Measurements from ENCODE around the gene MAP4K4. TPM values are rescaled to one million over a fixed set of nuclear protein-coding genes. Genes with fewer than 3 reads are reported as not detected.

The MAP4K4 gene
- total and polyA plus RNA-seq, 2 experiments from 2014 or later = 20.3 to 115 TPM

DNA sequence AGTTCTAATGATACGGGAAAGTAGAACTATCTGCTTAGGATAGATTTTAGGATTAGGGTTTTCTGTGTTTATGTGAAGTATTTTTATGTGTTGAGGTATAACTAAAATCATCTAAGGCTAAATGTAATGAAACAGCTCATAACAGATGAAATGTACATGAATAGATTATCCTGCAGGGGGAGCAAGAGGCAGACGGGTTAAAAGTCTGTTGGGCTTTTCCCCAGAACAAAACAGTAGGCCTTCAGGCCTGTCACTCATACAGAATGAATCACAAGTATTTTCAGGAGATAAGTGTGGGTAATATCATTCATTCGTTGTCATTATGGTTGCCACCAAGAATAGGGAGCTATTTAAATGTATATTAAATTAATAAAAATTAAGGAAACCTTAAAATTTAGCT lies 186.4 kb downstream of the MAP4K4 start:
- no peak overlapping the region for H3K4me3 ChIP-seq
- DNase-seq = peak; percentile 78
- H3K36me3 ChIP-seq (ENCODE audit: low read depth) = peaks cover 62% of the 10 kb centered on the region
- no peaks in the 10 kb centered on the region for H3K27me3 ChIP-seq (replicated peaks; ENCODE audit: insufficient read depth)
- peaks cover 81% of the 10 kb centered on the region for H3K79me2 ChIP-seq (ENCODE audit: insufficient read depth)
- no peak overlapping the region for H3K9ac ChIP-seq
- TF ChIP-seq EZH2phosphoT487 (IDR thresholded peaks at IDR 0.05; ENCODE audit: insufficient read depth, low read depth) = no peak
- TF ChIP-seq EZH2 (IDR thresholded peaks at IDR 0.05; ENCODE audit: insufficient read depth, poor library complexity, severe bottlenecking) = no peak
- peaks cover 8% of the 10 kb centered on the region; the same call in 1 of the 2 replicates for H4K20me1 ChIP-seq (ENCODE audit: insufficient read depth)
- in situ Hi-C loops (cut with MboI) = loop anchor here (10.0 kb wide), 1 partner anchor 361 kb away; no protein-coding TSS in a partner anchor
- H3K4me2 ChIP-seq (ENCODE audit: unreplicated experiment) = no peak overlapping the region
- H3K4me1 ChIP-seq (ENCODE audit: insufficient read depth) = peaks cover 40% of the 10 kb centered on the region
- no peaks in the 10 kb centered on the region for H3K9me2 ChIP-seq (ENCODE audit: insufficient read depth)
- H3K27ac ChIP-seq = peak overlapping the region; percentile 0
- H3K9me3 ChIP-seq (ENCODE audit: low read depth) = no peaks in the 10 kb centered on the region
- H2AFZ ChIP-seq = no peak overlapping the region
- 22 to 36% methylated on average over 3 of the region's 3 CpGs for WGBS, 2 experiments (ENCODE audit: low coverage in 1 of 2, low lambda C conversion rate in 2 of 2, missing lambda C conversion rate in 2 of 2)
- H3F3A ChIP-seq (ENCODE audit: insufficient read depth) = peaks cover 72% of the 10 kb centered on the region

DNA sequence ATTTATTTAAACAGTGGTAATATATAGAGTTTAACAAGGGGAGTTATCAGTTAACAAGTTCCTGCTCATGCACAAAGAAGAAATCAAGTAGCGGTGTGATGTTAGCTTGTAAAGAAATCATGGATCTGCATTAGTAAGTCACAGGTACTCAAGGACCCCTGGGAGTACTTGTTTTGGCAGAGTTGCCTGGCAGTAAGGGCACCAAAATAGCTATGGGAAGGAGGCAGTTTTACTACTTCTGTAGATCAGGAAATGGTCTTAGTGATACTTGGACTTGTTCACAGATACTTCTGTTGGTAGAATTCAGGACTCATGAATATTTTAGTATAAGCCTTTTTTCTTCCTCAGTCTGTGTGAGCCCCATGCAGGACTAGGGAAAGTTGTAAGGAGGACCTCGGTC lies 186.9 kb downstream of the MAP4K4 start:
- TF ChIP-seq EZH2 (IDR thresholded peaks at IDR 0.05; ENCODE audit: insufficient read depth, poor library complexity, severe bottlenecking) (no peak), EZH2phosphoT487 (IDR thresholded peaks at IDR 0.05; ENCODE audit: insufficient read depth, low read depth) (no peak)
- H3K27ac ChIP-seq = no peak overlapping the region; the same call in 1 of the 2 replicates
- no peak overlapping the region for H3K9ac ChIP-seq
- peaks cover 63% of the 10 kb centered on the region for H3K36me3 ChIP-seq (ENCODE audit: low read depth)
- peaks cover 70% of the 10 kb centered on the region for H3F3A ChIP-seq (ENCODE audit: insufficient read depth)
- no peak for DNase-seq
- 64 to 68% methylated on average over 2 of the region's 2 CpGs for WGBS, 2 experiments (ENCODE audit: low coverage in 1 of 2, low lambda C conversion rate in 2 of 2, missing lambda C conversion rate in 2 of 2)
- H3K9me3 ChIP-seq (ENCODE audit: low read depth) = no peaks in the 10 kb centered on the region
- H3K79me2 ChIP-seq (ENCODE audit: insufficient read depth) = peaks cover 83% of the 10 kb centered on the region
- in situ Hi-C loops (cut with MboI) = loop anchor here (10.0 kb wide), 1 partner anchor 360 kb away; no protein-coding TSS in a partner anchor
- H4K20me1 ChIP-seq (ENCODE audit: insufficient read depth) = peaks cover 8% of the 10 kb centered on the region; the same call in 1 of the 2 replicates
- no peak overlapping the region for H3K4me3 ChIP-seq
- no peaks in the 10 kb centered on the region for H3K9me2 ChIP-seq (ENCODE audit: insufficient read depth)
- H3K4me1 ChIP-seq (ENCODE audit: insufficient read depth) = peaks cover 35% of the 10 kb centered on the region
- H3K4me2 ChIP-seq (ENCODE audit: unreplicated experiment) = no peak overlapping the region
- H3K27me3 ChIP-seq (replicated peaks; ENCODE audit: insufficient read depth) = no peaks in the 10 kb centered on the region
- H2AFZ ChIP-seq = no peak overlapping the region

DNA sequence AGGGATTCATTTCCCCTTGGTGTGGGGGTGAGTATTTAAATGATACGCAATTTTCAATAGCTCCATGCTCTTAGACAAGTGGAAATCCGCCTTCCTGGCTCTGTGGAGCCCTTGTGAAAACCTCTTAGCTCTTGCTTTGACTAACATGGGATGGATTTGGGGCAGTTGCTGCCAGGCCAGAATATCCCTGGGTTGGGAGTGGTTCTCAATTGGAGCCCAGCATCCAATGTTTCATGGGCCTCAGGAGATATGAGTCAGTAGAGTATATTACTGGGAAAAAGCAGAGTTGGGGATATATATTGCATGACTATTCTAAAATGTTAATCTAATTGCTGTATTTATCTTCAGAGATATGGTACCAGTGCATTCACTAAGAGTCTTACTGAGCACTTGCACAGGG lies 189.8 kb downstream of the MAP4K4 start:
- WGBS, 2 experiments (ENCODE audit: low coverage in 1 of 2, low lambda C conversion rate in 2 of 2, missing lambda C conversion rate in 2 of 2) = 97 to 100% methylated on average over 2 of the region's 2 CpGs

DNA sequence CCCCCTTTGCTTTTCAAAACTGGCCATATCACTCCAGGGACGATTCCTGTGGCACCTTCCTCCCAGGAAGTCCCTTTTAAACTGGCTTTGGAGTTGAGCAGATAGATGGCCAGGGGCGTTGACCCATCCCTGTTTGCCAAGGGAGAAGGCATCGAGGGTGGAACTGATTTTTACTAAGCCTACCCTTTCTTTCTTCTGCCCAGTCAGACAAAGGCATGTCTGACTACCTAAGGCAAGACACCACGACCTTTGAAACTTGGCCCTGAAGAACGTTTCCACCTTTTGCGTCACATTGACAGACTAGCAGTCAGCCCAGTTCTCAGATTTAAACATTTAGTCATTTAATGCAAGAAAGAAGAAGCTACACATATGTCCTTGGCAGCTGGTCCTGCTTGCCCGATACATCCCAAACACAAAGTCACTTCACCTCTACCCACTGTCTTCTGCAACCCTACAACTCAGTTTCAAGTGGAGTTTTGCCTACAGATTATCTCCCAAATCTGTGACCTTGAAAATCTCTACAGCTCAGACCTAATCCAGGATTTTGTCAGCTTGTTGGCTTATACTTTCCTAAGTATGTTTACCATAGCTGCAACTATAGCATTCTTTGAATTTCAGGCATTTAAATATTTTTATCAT lies 192.1 kb downstream of the MAP4K4 start:
- no peak overlapping the region for H3K9ac ChIP-seq
- H3K9me2 ChIP-seq (ENCODE audit: insufficient read depth) = no peaks in the 10 kb centered on the region
- no peak overlapping the region for H3K4me3 ChIP-seq
- no peak overlapping the region for H3K27ac ChIP-seq
- no peaks in the 10 kb centered on the region for H4K20me1 ChIP-seq (ENCODE audit: insufficient read depth)
- 84 to 92% methylated on average over 7 of the region's 7 CpGs for WGBS, 2 experiments (ENCODE audit: low coverage in 1 of 2, low lambda C conversion rate in 2 of 2, missing lambda C conversion rate in 2 of 2)
- peaks cover 47% of the 10 kb centered on the region for H3K79me2 ChIP-seq (ENCODE audit: insufficient read depth)
- H3K36me3 ChIP-seq (ENCODE audit: low read depth) = peaks cover 83% of the 10 kb centered on the region
- no peak for DNase-seq
- H3F3A ChIP-seq (ENCODE audit: insufficient read depth) = peaks cover 37% of the 10 kb centered on the region
- TF ChIP-seq EZH2phosphoT487 (IDR thresholded peaks at IDR 0.05; ENCODE audit: insufficient read depth, low read depth) = no peak
- no peak for TF ChIP-seq EZH2 (IDR thresholded peaks at IDR 0.05; ENCODE audit: insufficient read depth, poor library complexity, severe bottlenecking)
- no peaks in the 10 kb centered on the region for H3K9me3 ChIP-seq (ENCODE audit: low read depth)
- no peak overlapping the region for H3K4me2 ChIP-seq (ENCODE audit: unreplicated experiment)
- no peaks in the 10 kb centered on the region for H3K4me1 ChIP-seq (ENCODE audit: insufficient read depth)
- in situ Hi-C loops (cut with MboI) = loop anchor here (10.0 kb wide), 1 partner anchor 355 kb away; no protein-coding TSS in a partner anchor
- H3K27me3 ChIP-seq (replicated peaks; ENCODE audit: insufficient read depth) = no peaks in the 10 kb centered on the region
- H2AFZ ChIP-seq = no peak overlapping the region

More for the DNA sequence above, 189.8 kb downstream of the MAP4K4 start:
- no peak overlapping the region for H3K4me3 ChIP-seq
- no peaks in the 10 kb centered on the region for H3K9me2 ChIP-seq (ENCODE audit: insufficient read depth)
- H3K27ac ChIP-seq = no peak overlapping the region
- no peak overlapping the region for H2AFZ ChIP-seq
- peaks cover 41% of the 10 kb centered on the region for H3F3A ChIP-seq (ENCODE audit: insufficient read depth)
- no peak overlapping the region for H3K9ac ChIP-seq
- peaks cover 69% of the 10 kb centered on the region for H3K79me2 ChIP-seq (ENCODE audit: insufficient read depth)
- TF ChIP-seq EZH2phosphoT487 (IDR thresholded peaks at IDR 0.05; ENCODE audit: insufficient read depth, low read depth) = no peak
- TF ChIP-seq EZH2 (IDR thresholded peaks at IDR 0.05; ENCODE audit: insufficient read depth, poor library complexity, severe bottlenecking) = no peak
- peaks cover 84% of the 10 kb centered on the region for H3K36me3 ChIP-seq (ENCODE audit: low read depth)
- H4K20me1 ChIP-seq (ENCODE audit: insufficient read depth) = no peaks in the 10 kb centered on the region
- in situ Hi-C loops (cut with MboI) = loop anchor here (10.0 kb wide), 1 partner anchor 357 kb away; no protein-coding TSS in a partner anchor
- peak; percentile 37 for DNase-seq
- H3K4me2 ChIP-seq (ENCODE audit: unreplicated experiment) = no peak overlapping the region
- H3K4me1 ChIP-seq (ENCODE audit: insufficient read depth) = peaks cover 7% of the 10 kb centered on the region; the same call in 1 of the 2 replicates
- H3K27me3 ChIP-seq (replicated peaks; ENCODE audit: insufficient read depth) = no peaks in the 10 kb centered on the region
- no peaks in the 10 kb centered on the region for H3K9me3 ChIP-seq (ENCODE audit: low read depth)

Measured in GM23248 (cell line).